Psoas muscle (tissue), 8 donors: Measurements from ENCODE around the gene PSMB1. TPM values are rescaled to one million over a fixed set of nuclear protein-coding genes. Genes with fewer than 3 reads are reported as not detected.

Source experiments
- ATAC-seq, 4 donors: fragments of 200-7000 bp; cut with Tn5 transposase; one replicate each; pipeline ENCODE4 v1.9.1; 2020; ENCODE audit warnings: moderate library complexity in 3 of 4, mild to moderate bottlenecking in 2 of 4
- DNase-seq, 2 donors: peaks; one replicate each; pipeline ENCODE4 v3.0.0-alpha.2; 2020
- H3K27ac ChIP-seq: fragments of 200-600 bp; one replicate; pipeline ENCODE4 v1.8.0; 2022
- H3K27me3 ChIP-seq, 3 donors: fragments of 200-600 bp in 1 of 3; one replicate each; pipeline versions ENCODE4 v1.6.1 to v1.8.0; 2013 to 2022; ENCODE audit warnings: low read length in 2 of 3, mild to moderate bottlenecking in 2 of 3, moderate library complexity in 1 of 3; ENCODE audit not compliant: insufficient read depth in 3 of 3
- H3K36me3 ChIP-seq, 2 donors: fragments of 200-600 bp in 1 of 2; one replicate each; pipeline versions ENCODE4 v1.6.1 to v1.8.0; 2013 to 2022; ENCODE audit warnings: low read depth in 1 of 2, mild to moderate bottlenecking in 1 of 2, moderate library complexity in 1 of 2; ENCODE audit not compliant: insufficient read depth in 1 of 2
- H3K4me1 ChIP-seq: fragments of 200-600 bp; one replicate; pipeline ENCODE4 v1.8.0; 2022
- H3K4me3 ChIP-seq: fragments of 200-600 bp; one replicate; pipeline ENCODE4 v1.8.0; 2022; ENCODE audit warnings: mild to moderate bottlenecking
- H3K9me3 ChIP-seq: fragments of 200-600 bp; one replicate; pipeline ENCODE4 v1.8.0; 2022
- CTCF ChIP-seq: fragments of 200-600 bp; IDR thresholded peaks from one replicate; pipeline ENCODE4 v1.8.0; 2022; ENCODE audit warnings: antibody characterized with exemption
- WGBS, 3 donors: extraction: QIAGEN DNeasy Blood & Tissue Kit; methylation state at CpG; one replicate each; pipeline versions ENCODE4 v1.1.6 to v1.1.7; 2013; 5-methylcytosine and 5-hydroxymethylcytosine counted together
- intact Hi-C, 2 donors: fragments of 100-400 bp; cut with DNase I; formaldehyde crosslinking; loops; one replicate each; pipeline versions ENCODE4 v1.11.0 to v1.14.2; 2022
- polyA plus RNA-seq, 3 donors: library from polyadenylated mRNA; stranded (reverse); fragments of 200-250 nt; gene quantifications; one replicate each; pipeline ENCODE4 v1.2.3, GENCODE V29; 2013
- total RNA-seq, 4 donors: library from RNA; stranded (reverse); fragmentation: NEBNext Ultra II Directional in 2 of 4; extraction: Animal tissue kit (Norgen Biotek cat#: 25700) in 2 of 4; gene quantifications; one replicate each; pipeline versions ENCODE4 v1.2.1 to v1.2.4, GENCODE V29; 2021 to 2023
- donor health status: healthy with polysubstance abuse.
- donor health status: DM: no; HTN: no; CAD: no; lungs with moderate emphysema.
- donor health status: Bipolar disorder and iron deficiency.
- donor health status: healthy.
- donor health status: DM: yes; HTN: yes; CAD: no.
- donor health status: DM: no; HTN: no; CAD: no.
- donor health status: DM: no; HTN: no; CAD: no.
- donor health status: DM: yes; HTN: yes; CAD: no.

Gene PSMB1
- total and polyA plus RNA-seq, 7 donors: 139 to 367 (median 246) TPM

GRCh38 chr6:170485159-170485558 is 67.9 kb downstream of the PSMB1 start:
- WGBS, 3 donors: 64 to 92% (median 70%) methylated on average over 5 of the region's 5 CpGs
- TF ChIP-seq CTCF: no peak
- Histone ChIP-seq H3K36me3 (no peaks in the 10 kb centered on the region), H3K9me3 (no peaks in the 10 kb centered on the region), H3K27me3 (no peaks in the 10 kb centered on the region), H3K4me1 (no peaks in the 10 kb centered on the region), H3K4me3 (no peak overlapping the region), H3K27ac (no peak overlapping the region)
- intact Hi-C loops: no loop called here
- ATAC-seq (no peak), DNase-seq (no peak)

Other genes with a start within 250 kb of the PSMB1 start
- gene FAM120B, start 246.5 kb downstream of the PSMB1 start, total RNA-seq: 10 to 100 TPM; 17.2 to 24.2 (median 23.7) TPM
- gene FAM120B, start 246.5 kb downstream of the PSMB1 start, polyA plus RNA-seq: 10 to 100 TPM in 1 of 3 donors, 1 to 10 TPM in 2; 9.2 to 19.4 (median 9.4) TPM
- 10 to 100 TPM in 1 of 4 donors, 1 to 10 TPM in 3; 6.9 to 12.0 (median 8.0) TPM for gene TBP, start 1.1 kb upstream of the PSMB1 start, total RNA-seq
- gene TBP, start 1.1 kb upstream of the PSMB1 start, polyA plus RNA-seq: 10 to 100 TPM in 1 of 3 donors, 1 to 10 TPM in 2; 8.3 to 20.0 (median 9.6) TPM
- 10 to 100 TPM; 36.5 to 51.6 (median 49.4) TPM for gene PDCD2, start 31.3 kb upstream of the PSMB1 start, total RNA-seq
- 100 to 1,000 TPM in 2 of 3 donors, 10 to 100 TPM in 1; 52.7 to 112 (median 104) TPM for gene PDCD2, start 31.3 kb upstream of the PSMB1 start, polyA plus RNA-seq